CD14-positive monocyte (primary cell): ENCODE results near the gene MECP2. TPM values are rescaled to one million over a fixed set of nuclear protein-coding genes. Genes with fewer than 3 reads are reported as not detected.

Source experiments
- DNase-seq, 3 donors: peaks; one replicate each; pipeline ENCODE4 v3.0.0-alpha.2; 2011 to 2022
- H2AFZ ChIP-seq: 2 replicates; pipeline ENCODE4 v1.6.0; 2012; ENCODE audit warnings: mild to moderate bottlenecking, low read depth, low read length, inconsistent platforms; ENCODE audit not compliant: insufficient read depth, poor library complexity, severe bottlenecking
- H3K27ac ChIP-seq, 2 donors: 1 replicate in 1 of 2; 2 replicates in 1 of 2; pipeline ENCODE4 v1.5.1; 2012 to 2013; ENCODE audit warnings: low read length in 2 of 2, control low read depth in 1 of 2, inconsistent platforms in 1 of 2, low read depth in 1 of 2, mild to moderate bottlenecking in 1 of 2
- H3K27me3 ChIP-seq, 2 donors: one replicate each; pipeline versions ENCODE4 v1.6.0 to v1.6.1; 2011 to 2013; ENCODE audit warnings: low read length in 2 of 2; ENCODE audit not compliant: control insufficient read depth in 2 of 2, insufficient read depth in 2 of 2
- H3K36me3 ChIP-seq, 2 donors: replicated peaks in 1 of 2; 1 replicate in 1 of 2; 2 replicates in 1 of 2; pipeline versions ENCODE4 v1.5.1 to v1.6.1; 2012 to 2013; ENCODE audit warnings: low read length in 2 of 2, control low read depth in 1 of 2, inconsistent platforms in 1 of 2, mild to moderate bottlenecking in 1 of 2; ENCODE audit not compliant: insufficient read depth in 2 of 2, control insufficient read depth in 1 of 2
- H3K4me1 ChIP-seq, 2 donors: 1 replicate in 1 of 2; 2 replicates in 1 of 2; pipeline versions ENCODE4 v1.5.1 to v1.6.1; 2012 to 2013; ENCODE audit warnings: low read length in 2 of 2, control low read depth in 1 of 2, inconsistent platforms in 1 of 2, mild to moderate bottlenecking in 1 of 2, moderate library complexity in 1 of 2; ENCODE audit not compliant: insufficient read depth in 2 of 2, control insufficient read depth in 1 of 2
- H3K4me2 ChIP-seq: replicated peaks from 2 replicates; pipeline ENCODE3; 2012; ENCODE audit warnings: low read length, moderate library complexity, mild to moderate bottlenecking; ENCODE audit not compliant: poor library complexity, severe bottlenecking; ENCODE audit errors: extremely low read depth
- H3K4me3 ChIP-seq, 3 experiments: fragments of 200-600 bp in 1 of 3; sonication (generic) in 1 of 3; replicated peaks in 1 of 3; 1 replicate in 2 of 3; 2 replicates in 1 of 3; pipeline ENCODE4 v1.5.1; 2011 to 2013; ENCODE audit warnings: low read length in 3 of 3, mild to moderate bottlenecking in 3 of 3, control low read depth in 2 of 3, low read depth in 2 of 3, inconsistent platforms in 1 of 3, moderate library complexity in 1 of 3
- H3K79me2 ChIP-seq: 2 replicates; pipeline ENCODE4 v1.6.0; 2012; ENCODE audit warnings: mild to moderate bottlenecking, control low read depth, inconsistent platforms, low read length, moderate library complexity; ENCODE audit not compliant: insufficient read depth
- H3K9ac ChIP-seq: 2 replicates; pipeline ENCODE4 v1.6.0; 2017; ENCODE audit warnings: low read length, mild to moderate bottlenecking; ENCODE audit not compliant: insufficient read depth, poor library complexity, severe bottlenecking
- H3K9me3 ChIP-seq, 2 donors: replicated peaks in 1 of 2; 1 replicate in 1 of 2; 2 replicates in 1 of 2; pipeline versions ENCODE4 v1.5.1 to v1.6.1; 2012 to 2013; ENCODE audit warnings: low read length in 2 of 2, control low read depth in 1 of 2; ENCODE audit not compliant: control insufficient read depth in 1 of 2, insufficient read depth in 1 of 2
- H4K20me1 ChIP-seq: 2 replicates; pipeline ENCODE4 v1.6.0; 2012; ENCODE audit warnings: mild to moderate bottlenecking, low read length, control low read depth, moderate library complexity; ENCODE audit not compliant: insufficient read depth
- H3K27ac Mint-ChIP-seq, 7 donors: one replicate each; pipeline ENCODE4 v1.8.0; 2020; ENCODE audit warnings: mild to moderate bottlenecking in 7 of 7, mixed read lengths in 7 of 7, moderate library complexity in 6 of 7, inconsistent platforms in 2 of 7
- H3K27me3 Mint-ChIP-seq, 3 donors: one replicate each; pipeline ENCODE4 v1.8.0; 2021 to 2022; ENCODE audit warnings: low read depth in 3 of 3, mild to moderate bottlenecking in 3 of 3, mixed read lengths in 3 of 3, moderate library complexity in 3 of 3, inconsistent platforms in 1 of 3
- H3K36me3 Mint-ChIP-seq, 2 donors: one replicate each; pipeline ENCODE4 v1.8.0; 2020; ENCODE audit warnings: mixed read lengths in 2 of 2, inconsistent platforms in 1 of 2, mild to moderate bottlenecking in 1 of 2
- H3K4me1 Mint-ChIP-seq: one replicate; pipeline ENCODE4 v1.8.0; 2020; ENCODE audit warnings: mild to moderate bottlenecking, mixed read lengths
- H3K4me3 Mint-ChIP-seq, 2 donors: one replicate each; pipeline ENCODE4 v1.8.0; 2020; ENCODE audit warnings: mild to moderate bottlenecking in 2 of 2, mixed read lengths in 2 of 2, moderate library complexity in 1 of 2
- H3K9me3 Mint-ChIP-seq, 7 donors: one replicate each; pipeline ENCODE4 v1.8.0; 2020 to 2022; ENCODE audit warnings: mixed read lengths in 7 of 7, mild to moderate bottlenecking in 6 of 7, moderate library complexity in 6 of 7, inconsistent platforms in 2 of 7
- WGBS: methylation state at CpG from one replicate; pipeline ENCODE4 v1.1.5; 2013; ENCODE audit warnings: missing lambda C conversion rate; ENCODE audit not compliant: insufficient coverage; 5-methylcytosine and 5-hydroxymethylcytosine counted together
- intact Hi-C, 2 donors: fragments of 100-400 bp; cut with micrococcal nuclease; formaldehyde crosslinking; loops; one replicate each; pipeline versions ENCODE4 v1.15.0 to v1.15.1; 2023
- polyA plus RNA-seq, 3 donors: library from polyadenylated mRNA; depleted of rRNA in 1 of 3; unstranded in 2 of 3; stranded (reverse) in 1 of 3; fragments of 300-500 nt in 2 of 3; fragments of >200 nt in 1 of 3; fragmentation: Illumina TruSeq in 2 of 3; gene quantifications; 1 replicate in 2 of 3; 2 replicates in 1 of 3; pipeline ENCODE4 v1.2.3, GENCODE V29; 2012 to 2021
- TF ChIP-seq, protein P1 (sequence below): fragments of 200-600 bp; IDR thresholded peaks from one replicate; pipeline ENCODE4 v1.8.0; 2022; ENCODE audit warnings: antibody characterized with exemption, mild to moderate bottlenecking

MECP2 gene
- polyA plus RNA-seq, 3 donors, result 5.2 to 21.2 (median 9.6) TPM

DNA sequence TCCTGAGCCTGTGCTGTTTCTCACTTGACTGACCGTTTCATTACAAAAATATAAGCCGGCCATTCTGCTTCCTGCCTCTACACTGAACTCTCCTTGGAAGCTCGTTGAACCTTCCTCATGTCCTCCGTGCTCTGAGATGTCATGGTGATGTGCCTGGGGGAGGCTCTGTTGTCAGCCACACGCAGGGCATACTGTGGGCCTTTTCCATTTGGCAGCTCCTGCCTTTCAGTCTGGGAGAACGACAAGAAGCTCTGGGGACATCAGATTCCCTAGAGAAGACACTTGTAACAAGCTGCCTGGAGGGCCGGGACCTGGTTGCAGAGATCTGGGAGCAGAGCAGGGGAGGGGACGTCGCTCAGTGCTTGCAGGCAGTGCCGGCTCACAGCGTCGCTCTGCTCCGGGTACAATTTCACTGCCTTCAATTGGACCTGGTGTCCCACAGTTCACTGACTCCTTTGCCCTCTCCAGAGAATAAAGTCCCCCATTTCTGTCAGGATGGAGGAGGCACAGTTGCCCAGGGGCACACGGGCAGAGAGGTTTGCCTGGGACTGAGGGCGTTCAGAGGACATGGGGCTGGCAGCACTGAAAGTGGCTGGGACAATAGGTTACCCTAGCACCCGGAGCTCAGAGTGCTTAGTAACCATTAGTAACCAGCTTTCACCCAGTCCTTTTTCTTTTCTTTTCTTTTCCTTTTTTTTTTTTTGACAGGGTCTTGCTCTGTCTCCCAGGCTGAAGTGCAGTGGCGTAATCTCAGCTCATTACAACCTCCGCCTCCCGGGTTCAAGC is 19.1 kb upstream of the MECP2 start:
- no peaks in the 10 kb centered on the region for H3K79me2 ChIP-seq
- H3K4me2 ChIP-seq, result no peak overlapping the region
- H3K4me1 Mint-ChIP-seq, result peaks cover 6% of the 10 kb centered on the region
- intact Hi-C loops, result no loop called here
- no peak overlapping the region for H3K4me3 Mint-ChIP-seq
- H3K9ac ChIP-seq, result no peak overlapping the region
- peaks cover 0 to 8% of the 10 kb centered on the region in 2 donors for H3K4me1 ChIP-seq
- TF ChIP-seq, protein P1, sequence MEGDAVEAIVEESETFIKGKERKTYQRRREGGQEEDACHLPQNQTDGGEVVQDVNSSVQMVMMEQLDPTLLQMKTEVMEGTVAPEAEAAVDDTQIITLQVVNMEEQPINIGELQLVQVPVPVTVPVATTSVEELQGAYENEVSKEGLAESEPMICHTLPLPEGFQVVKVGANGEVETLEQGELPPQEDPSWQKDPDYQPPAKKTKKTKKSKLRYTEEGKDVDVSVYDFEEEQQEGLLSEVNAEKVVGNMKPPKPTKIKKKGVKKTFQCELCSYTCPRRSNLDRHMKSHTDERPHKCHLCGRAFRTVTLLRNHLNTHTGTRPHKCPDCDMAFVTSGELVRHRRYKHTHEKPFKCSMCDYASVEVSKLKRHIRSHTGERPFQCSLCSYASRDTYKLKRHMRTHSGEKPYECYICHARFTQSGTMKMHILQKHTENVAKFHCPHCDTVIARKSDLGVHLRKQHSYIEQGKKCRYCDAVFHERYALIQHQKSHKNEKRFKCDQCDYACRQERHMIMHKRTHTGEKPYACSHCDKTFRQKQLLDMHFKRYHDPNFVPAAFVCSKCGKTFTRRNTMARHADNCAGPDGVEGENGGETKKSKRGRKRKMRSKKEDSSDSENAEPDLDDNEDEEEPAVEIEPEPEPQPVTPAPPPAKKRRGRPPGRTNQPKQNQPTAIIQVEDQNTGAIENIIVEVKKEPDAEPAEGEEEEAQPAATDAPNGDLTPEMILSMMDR, result no peak
- no peaks in the 10 kb centered on the region for H3K36me3 ChIP-seq
- H3K27me3 ChIP-seq, result peaks cover 0 to 8% of the 10 kb centered on the region in 2 donors
- H2AFZ ChIP-seq, result no peak overlapping the region
- WGBS, result 100% methylated on average over 7 of the region's 19 CpGs
- H3K9me3 Mint-ChIP-seq, result peaks cover 0 to 13% (median 2%) of the 10 kb centered on the region in 7 donors
- H3K27ac ChIP-seq, result no peak overlapping the region
- H3K27me3 Mint-ChIP-seq, result peaks cover 3 to 15% (median 4%) of the 10 kb centered on the region in 3 donors
- no peaks in the 10 kb centered on the region for H3K9me3 ChIP-seq
- H3K27ac Mint-ChIP-seq, result no peak overlapping the region
- no peaks in the 10 kb centered on the region for H3K36me3 Mint-ChIP-seq
- H4K20me1 ChIP-seq, result no peaks in the 10 kb centered on the region
- DNase-seq, result no peak
- H3K4me3 ChIP-seq, result no peak overlapping the region

DNA sequence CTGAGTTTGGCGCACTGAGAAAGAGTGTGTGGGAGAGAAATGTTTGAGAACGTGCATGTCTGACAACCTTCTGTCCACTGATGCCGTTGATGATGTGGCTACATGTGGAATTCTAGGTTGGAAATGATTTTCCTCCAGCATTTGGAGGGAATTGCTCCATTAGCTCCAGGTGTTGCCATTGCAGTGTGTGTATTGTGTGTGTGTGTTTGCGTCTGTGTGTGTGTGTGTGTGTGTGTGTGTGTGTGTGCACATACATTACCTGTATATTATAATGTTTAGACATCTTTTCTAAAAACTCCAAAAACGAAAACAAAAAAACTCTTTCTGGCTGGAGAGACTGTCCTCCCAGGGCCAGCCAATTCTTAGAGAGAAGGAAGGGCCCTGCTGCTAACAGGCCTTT is 18.2 kb upstream of the MECP2 start:
- Histone ChIP-seq H3K4me2 (no peak overlapping the region), H3K27me3 (peaks cover 0 to 8% of the 10 kb centered on the region in 2 donors), H2AFZ (no peak overlapping the region), H3K9me3 (no peaks in the 10 kb centered on the region), H3K79me2 (no peaks in the 10 kb centered on the region), H4K20me1 (no peaks in the 10 kb centered on the region), H3K4me3 (no peak overlapping the region), H3K4me1 (peaks cover 0 to 8% of the 10 kb centered on the region in 2 donors), H3K27ac (no peak overlapping the region), H3K9ac (no peak overlapping the region), H3K36me3 (no peaks in the 10 kb centered on the region)
- intact Hi-C loops, result no loop called here
- TF ChIP-seq, protein P1, result no peak
- H3K27me3 Mint-ChIP-seq, result peaks cover 2 to 15% (median 3%) of the 10 kb centered on the region in 3 donors
- no peak for DNase-seq
- H3K27ac Mint-ChIP-seq, result no peak overlapping the region
- no CpG with 5 or more reads among the region's 5 CpGs for WGBS
- peaks cover 6% of the 10 kb centered on the region for H3K4me1 Mint-ChIP-seq
- H3K9me3 Mint-ChIP-seq, result peaks cover 0 to 13% (median 2%) of the 10 kb centered on the region in 7 donors
- H3K36me3 Mint-ChIP-seq, result no peaks in the 10 kb centered on the region
- no peak overlapping the region for H3K4me3 Mint-ChIP-seq
